NCI-H2107 treated with DMSO at 0.1 percent for 48 hours (cell line): ENCODE results near the gene PHKB.
A peak's percentile ranks its signal among the peaks of the same experiment; 100 is the strongest.

Source experiments
- DNase-seq: peaks from one replicate; lab custom pipeline; 2025; ENCODE audit not compliant: unreplicated experiment; lab: John Stamatoyannopoulos, UW

PHKB gene

GRCh38 chr16:47724115-47724785 is 263.1 kb downstream of the PHKB start:
- no peak for DNase-seq

- no peak for DNase-seq
Measured at GRCh38 chr16:47725188-47725695, 264.1 kb downstream of the PHKB start.

GRCh38 chr16:47726031-47726675 is 265.0 kb downstream of the PHKB start:
- no peak for DNase-seq

- no peak for DNase-seq
Measured at GRCh38 chr16:47727131-47727530, 266.0 kb downstream of the PHKB start.

- no peak for DNase-seq
Measured at GRCh38 chr16:47728205-47728604, 267.1 kb downstream of the PHKB start.

- DNase-seq = no peak
Measured at GRCh38 chr16:47729701-47730100, 268.6 kb downstream of the PHKB start.

GRCh38 chr16:47731252-47731651 is 270.1 kb downstream of the PHKB start:
- no peak for DNase-seq

GRCh38 chr16:47732122-47732521 is 271.0 kb downstream of the PHKB start:
- DNase-seq = no peak

- no peak for DNase-seq
Measured at GRCh38 chr16:47732523-47733111, 271.5 kb downstream of the PHKB start.

GRCh38 chr16:47734081-47734857 is 273.1 kb downstream of the PHKB start:
- DNase-seq = peak; percentile 57

GRCh38 chr16:47734987-47735594 is 274.0 kb downstream of the PHKB start:
- peak; percentile 48 for DNase-seq

- no peak for DNase-seq
Measured at GRCh38 chr16:47750371-47750770, 289.2 kb downstream of the PHKB start.
